WTC11 (cell line): ENCODE results near the gene HPS3. TPM values are rescaled to one million over a fixed set of nuclear protein-coding genes. Genes with fewer than 3 reads are reported as not detected.

Experiments used
- ATAC-seq: fragments of 200-7000 bp; cut with Tn5 transposase; 2 replicates; pipeline ENCODE4 v1.10.0; 2021; ENCODE audit warnings: mild to moderate bottlenecking, moderate library complexity
- CTCF ChIA-PET: fragments of 300-600 bp; sonication (Branson Sonifier 250); formaldehyde crosslinking; loops from one replicate; lab custom pipeline; 2021; ENCODE audit warnings: antibody characterized with exemption; lab: Charles Lee
- POLR2A ChIA-PET: fragments of 350-600 bp; sonication (Branson Sonifier 250); formaldehyde crosslinking; loops from one replicate; lab custom pipeline; 2021; ENCODE audit warnings: antibody characterized with exemption; lab: Charles Lee
- DNase-seq: peaks from one replicate; pipeline ENCODE4 v3.0.0; 2021; ENCODE audit warnings: low spot score
- H3K27ac Mint-ChIP-seq: 2 replicates; pipeline ENCODE4 v1.8.0; 2021; ENCODE audit warnings: mixed read lengths
- H3K27me3 Mint-ChIP-seq: 2 replicates; pipeline ENCODE4 v1.8.0; 2021; ENCODE audit warnings: low read depth, mild to moderate bottlenecking, moderate library complexity, mixed read lengths
- H3K36me3 Mint-ChIP-seq: 2 replicates; pipeline ENCODE4 v1.8.0; 2021; ENCODE audit warnings: mixed read lengths
- H3K4me1 Mint-ChIP-seq: 2 replicates; pipeline ENCODE4 v1.8.0; 2022; ENCODE audit warnings: mixed read lengths
- H3K4me3 Mint-ChIP-seq: 2 replicates; pipeline ENCODE4 v1.8.0; 2021; ENCODE audit warnings: mild to moderate bottlenecking, moderate library complexity, mixed read lengths
- H3K9me3 Mint-ChIP-seq: 2 replicates; pipeline ENCODE4 v1.8.0; 2021; ENCODE audit warnings: mixed read lengths
- ATF1 ChIP-seq: sonication (generic); formaldehyde crosslinking; IDR thresholded peaks from 2 replicates; pipeline ENCODE4 v1.8.1; 2023; ENCODE audit warnings: mild to moderate bottlenecking, moderate library complexity, missing genetic modification reagents
- CREM ChIP-seq: sonication (generic); formaldehyde crosslinking; IDR thresholded peaks from 2 replicates; pipeline ENCODE4 v1.8.1; 2022; ENCODE audit warnings: mild to moderate bottlenecking, missing genetic modification reagents, moderate library complexity
- EMX1 ChIP-seq: fragments of 250-450 bp; sonication (Bioruptor Pico); IDR thresholded peaks from 2 replicates; pipeline ENCODE4 v1.8.0; 2021; ENCODE audit warnings: mild to moderate bottlenecking
- FOXJ3 ChIP-seq: sonication (generic); formaldehyde crosslinking; IDR thresholded peaks from 2 replicates; pipeline ENCODE4 v1.9.0; 2021; ENCODE audit warnings: missing genetic modification reagents, mild to moderate bottlenecking, borderline replicate concordance
- FOXK1 ChIP-seq: sonication (generic); formaldehyde crosslinking; IDR thresholded peaks from 2 replicates; pipeline ENCODE4 v1.8.0; 2022; ENCODE audit warnings: mild to moderate bottlenecking, moderate library complexity, missing genetic modification reagents
- HMGA2 ChIP-seq: fragments of 250-450 bp; sonication (Bioruptor Pico); IDR thresholded peaks from 2 replicates; pipeline ENCODE4 v1.4.0; 2021; ENCODE audit warnings: mild to moderate bottlenecking, moderate library complexity
- KAT7 ChIP-seq: sonication (generic); formaldehyde crosslinking; IDR thresholded peaks from 2 replicates; pipeline ENCODE4 v1.8.1; 2023; ENCODE audit warnings: missing genetic modification reagents, mild to moderate bottlenecking, borderline replicate concordance
- NFE2L1 ChIP-seq: sonication (generic); formaldehyde crosslinking; IDR thresholded peaks from 2 replicates; pipeline ENCODE4 v1.8.1; 2023; ENCODE audit warnings: missing genetic modification reagents
- NR1H2 ChIP-seq: sonication (generic); formaldehyde crosslinking; IDR thresholded peaks from 2 replicates; pipeline ENCODE4 v1.9.0; 2021; ENCODE audit warnings: mild to moderate bottlenecking, moderate library complexity, missing genetic modification reagents
- ZNF121 ChIP-seq: sonication (generic); formaldehyde crosslinking; IDR thresholded peaks from 2 replicates; pipeline ENCODE4 v1.8.0; 2023; ENCODE audit warnings: missing genetic modification reagents
- ZNF423 ChIP-seq: fragments of 250-450 bp; sonication (Bioruptor Pico); IDR thresholded peaks from 2 replicates; pipeline ENCODE4 v2.1.2; 2022; ENCODE audit warnings: mild to moderate bottlenecking, moderate library complexity
- total RNA-seq: library from RNA; stranded (reverse); gene quantifications from 3 replicates; pipeline ENCODE4 v1.2.3, GENCODE V29; 2021
- TF ChIP-seq, protein P1 (sequence below): sonication (generic); formaldehyde crosslinking; IDR thresholded peaks from 2 replicates; pipeline ENCODE4 v1.8.1; 2022; ENCODE audit warnings: missing genetic modification reagents, borderline replicate concordance
- TF ChIP-seq, protein P2 (sequence below): sonication (generic); formaldehyde crosslinking; IDR thresholded peaks from 2 replicates; pipeline ENCODE4 v1.8.0; 2023; ENCODE audit warnings: missing genetic modification reagents
- TF ChIP-seq, protein P3 (sequence below): fragments of 250-450 bp; sonication (Bioruptor Pico); IDR thresholded peaks from 2 replicates; pipeline ENCODE4 v1.9.0; 2021; ENCODE audit warnings: mild to moderate bottlenecking
- TF ChIP-seq, protein P4 (sequence below): sonication (generic); formaldehyde crosslinking; IDR thresholded peaks from 2 replicates; pipeline ENCODE4 v1.8.0; 2022; ENCODE audit warnings: mild to moderate bottlenecking, missing genetic modification reagents
- TF ChIP-seq, protein P5 (sequence below): sonication (generic); formaldehyde crosslinking; IDR thresholded peaks from 2 replicates; pipeline ENCODE4 v1.8.1; 2023; ENCODE audit warnings: mild to moderate bottlenecking, missing genetic modification reagents
- TF ChIP-seq, protein P6 (sequence below): fragments of 250-450 bp; sonication (Bioruptor Pico); IDR thresholded peaks from 2 replicates; pipeline ENCODE4 v2.1.2; 2022; ENCODE audit warnings: mild to moderate bottlenecking, moderate library complexity
- TF ChIP-seq, protein P7 (sequence below): sonication (generic); formaldehyde crosslinking; IDR thresholded peaks from 2 replicates; pipeline ENCODE4 v1.8.0; 2023; ENCODE audit warnings: mild to moderate bottlenecking, missing genetic modification reagents

Gene HPS3
- total RNA-seq, 1 experiment from 2014 or later = 51.3 TPM

DNA sequence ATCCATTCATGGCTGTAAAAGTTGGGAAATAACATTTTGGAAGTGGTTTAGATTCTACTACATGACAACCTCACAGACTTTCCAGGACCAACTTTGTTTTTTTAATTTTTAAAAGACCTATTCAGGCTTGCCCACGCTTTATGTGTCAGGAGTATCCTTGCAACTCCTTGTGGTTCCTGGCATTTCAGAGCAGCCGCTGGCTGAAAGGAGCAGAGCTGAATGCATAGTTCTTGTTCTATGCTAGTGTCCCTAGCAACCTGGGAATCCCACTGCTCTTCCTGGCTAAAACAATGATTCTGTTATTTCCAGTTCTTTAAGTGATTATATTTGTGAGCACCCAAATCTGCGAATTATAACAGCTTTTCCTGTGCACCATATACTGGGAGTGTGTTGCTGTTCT, 57.3 kb downstream of the HPS3 start:
- ChIA-PET POLR2A (no interaction called here), CTCF (no interaction called here)
- Mint-ChIP-seq H3K27me3 (no peaks in the 10 kb centered on the region), H3K4me3 (no peak overlapping the region), H3K36me3 (peaks cover 20% of the 10 kb centered on the region), H3K9me3 (peaks cover 13% of the 10 kb centered on the region), H3K27ac (peak overlapping the region; percentile 78)
- ATAC-seq = peak; percentile 22; the same call in 1 of the 2 replicates
- no peak for TF ChIP-seq ZNF423
- TF ChIP-seq, protein P1, sequence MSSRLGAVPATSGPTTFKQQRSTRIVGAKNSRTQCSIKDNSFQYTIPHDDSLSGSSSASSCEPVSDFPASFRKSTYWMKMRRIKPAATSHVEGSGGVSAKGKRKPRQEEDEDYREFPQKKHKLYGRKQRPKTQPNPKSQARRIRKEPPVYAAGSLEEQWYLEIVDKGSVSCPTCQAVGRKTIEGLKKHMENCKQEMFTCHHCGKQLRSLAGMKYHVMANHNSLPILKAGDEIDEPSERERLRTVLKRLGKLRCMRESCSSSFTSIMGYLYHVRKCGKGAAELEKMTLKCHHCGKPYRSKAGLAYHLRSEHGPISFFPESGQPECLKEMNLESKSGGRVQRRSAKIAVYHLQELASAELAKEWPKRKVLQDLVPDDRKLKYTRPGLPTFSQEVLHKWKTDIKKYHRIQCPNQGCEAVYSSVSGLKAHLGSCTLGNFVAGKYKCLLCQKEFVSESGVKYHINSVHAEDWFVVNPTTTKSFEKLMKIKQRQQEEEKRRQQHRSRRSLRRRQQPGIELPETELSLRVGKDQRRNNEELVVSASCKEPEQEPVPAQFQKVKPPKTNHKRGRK (CRISPR knock-in tag) = no peak
- no peak for TF ChIP-seq ATF1 (CRISPR knock-in tag)
- TF ChIP-seq FOXJ3 (CRISPR knock-in tag) = no peak
- no peak for TF ChIP-seq KAT7 (CRISPR knock-in tag)
- TF ChIP-seq, protein P2, sequence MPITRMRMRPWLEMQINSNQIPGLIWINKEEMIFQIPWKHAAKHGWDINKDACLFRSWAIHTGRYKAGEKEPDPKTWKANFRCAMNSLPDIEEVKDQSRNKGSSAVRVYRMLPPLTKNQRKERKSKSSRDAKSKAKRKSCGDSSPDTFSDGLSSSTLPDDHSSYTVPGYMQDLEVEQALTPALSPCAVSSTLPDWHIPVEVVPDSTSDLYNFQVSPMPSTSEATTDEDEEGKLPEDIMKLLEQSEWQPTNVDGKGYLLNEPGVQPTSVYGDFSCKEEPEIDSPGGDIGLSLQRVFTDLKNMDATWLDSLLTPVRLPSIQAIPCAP (CRISPR knock-in tag) = no peak
- TF ChIP-seq, protein P3, sequence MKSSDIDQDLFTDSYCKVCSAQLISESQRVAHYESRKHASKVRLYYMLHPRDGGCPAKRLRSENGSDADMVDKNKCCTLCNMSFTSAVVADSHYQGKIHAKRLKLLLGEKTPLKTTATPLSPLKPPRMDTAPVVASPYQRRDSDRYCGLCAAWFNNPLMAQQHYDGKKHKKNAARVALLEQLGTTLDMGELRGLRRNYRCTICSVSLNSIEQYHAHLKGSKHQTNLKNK (CRISPR knock-in tag) = no peak
- TF ChIP-seq ZNF121 (CRISPR knock-in tag) = no peak
- TF ChIP-seq, all 79 proteins: peak for 0
- DNase-seq = no peak
- peaks cover 54% of the 10 kb centered on the region for H3K4me1 Mint-ChIP-seq

DNA sequence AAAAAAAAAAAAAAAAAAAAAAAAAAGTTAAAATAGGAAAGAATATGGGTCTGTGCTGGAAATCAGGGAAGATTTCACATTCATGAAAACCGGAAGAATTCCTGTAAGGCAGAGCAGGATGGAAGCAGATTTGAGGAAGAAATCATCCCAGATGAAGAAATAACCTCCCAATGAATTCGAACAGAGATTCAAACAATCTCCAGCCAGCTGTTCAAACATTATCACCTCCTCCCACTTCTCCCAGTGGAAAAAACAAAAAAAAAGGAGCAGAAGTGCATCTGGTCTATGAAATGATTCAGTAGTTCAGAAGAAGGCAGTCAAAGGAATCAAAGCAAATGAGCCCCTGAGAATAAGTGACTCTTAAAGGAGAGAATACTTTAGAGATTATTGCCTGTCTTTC, 59.1 kb downstream of the HPS3 start:
- peaks cover 66% of the 10 kb centered on the region for H3K4me1 Mint-ChIP-seq
- peak overlapping the region; percentile 56 for H3K27ac Mint-ChIP-seq
- POLR2A ChIA-PET = interaction anchor here (0.5 to 0.6 kb wide), 2 partner anchors 99 to 1380 kb away, joined by 5 read pairs; no protein-coding TSS in a partner anchor
- no peaks in the 10 kb centered on the region for H3K27me3 Mint-ChIP-seq
- DNase-seq (no peak), ATAC-seq (no peak)
- CTCF ChIA-PET = no interaction called here
- peaks cover 13% of the 10 kb centered on the region for H3K9me3 Mint-ChIP-seq
- no peak overlapping the region for H3K4me3 Mint-ChIP-seq
- peaks cover 20% of the 10 kb centered on the region for H3K36me3 Mint-ChIP-seq
- TF ChIP-seq, protein P4, sequence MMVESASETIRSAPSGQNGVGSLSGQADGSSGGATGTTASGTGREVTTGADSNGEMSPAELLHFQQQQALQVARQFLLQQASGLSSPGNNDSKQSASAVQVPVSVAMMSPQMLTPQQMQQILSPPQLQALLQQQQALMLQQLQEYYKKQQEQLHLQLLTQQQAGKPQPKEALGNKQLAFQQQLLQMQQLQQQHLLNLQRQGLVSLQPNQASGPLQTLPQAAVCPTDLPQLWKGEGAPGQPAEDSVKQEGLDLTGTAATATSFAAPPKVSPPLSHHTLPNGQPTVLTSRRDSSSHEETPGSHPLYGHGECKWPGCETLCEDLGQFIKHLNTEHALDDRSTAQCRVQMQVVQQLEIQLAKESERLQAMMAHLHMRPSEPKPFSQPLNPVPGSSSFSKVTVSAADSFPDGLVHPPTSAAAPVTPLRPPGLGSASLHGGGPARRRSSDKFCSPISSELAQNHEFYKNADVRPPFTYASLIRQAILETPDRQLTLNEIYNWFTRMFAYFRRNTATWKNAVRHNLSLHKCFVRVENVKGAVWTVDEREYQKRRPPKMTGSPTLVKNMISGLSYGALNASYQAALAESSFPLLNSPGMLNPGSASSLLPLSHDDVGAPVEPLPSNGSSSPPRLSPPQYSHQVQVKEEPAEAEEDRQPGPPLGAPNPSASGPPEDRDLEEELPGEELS (CRISPR knock-in tag) = no peak
- TF ChIP-seq, protein P5, sequence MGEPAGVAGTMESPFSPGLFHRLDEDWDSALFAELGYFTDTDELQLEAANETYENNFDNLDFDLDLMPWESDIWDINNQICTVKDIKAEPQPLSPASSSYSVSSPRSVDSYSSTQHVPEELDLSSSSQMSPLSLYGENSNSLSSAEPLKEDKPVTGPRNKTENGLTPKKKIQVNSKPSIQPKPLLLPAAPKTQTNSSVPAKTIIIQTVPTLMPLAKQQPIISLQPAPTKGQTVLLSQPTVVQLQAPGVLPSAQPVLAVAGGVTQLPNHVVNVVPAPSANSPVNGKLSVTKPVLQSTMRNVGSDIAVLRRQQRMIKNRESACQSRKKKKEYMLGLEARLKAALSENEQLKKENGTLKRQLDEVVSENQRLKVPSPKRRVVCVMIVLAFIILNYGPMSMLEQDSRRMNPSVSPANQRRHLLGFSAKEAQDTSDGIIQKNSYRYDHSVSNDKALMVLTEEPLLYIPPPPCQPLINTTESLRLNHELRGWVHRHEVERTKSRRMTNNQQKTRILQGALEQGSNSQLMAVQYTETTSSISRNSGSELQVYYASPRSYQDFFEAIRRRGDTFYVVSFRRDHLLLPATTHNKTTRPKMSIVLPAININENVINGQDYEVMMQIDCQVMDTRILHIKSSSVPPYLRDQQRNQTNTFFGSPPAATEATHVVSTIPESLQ (CRISPR knock-in tag) = no peak
- no peak for TF ChIP-seq FOXK1 (CRISPR knock-in tag)
- no peak for TF ChIP-seq NR1H2 (CRISPR knock-in tag)

DNA sequence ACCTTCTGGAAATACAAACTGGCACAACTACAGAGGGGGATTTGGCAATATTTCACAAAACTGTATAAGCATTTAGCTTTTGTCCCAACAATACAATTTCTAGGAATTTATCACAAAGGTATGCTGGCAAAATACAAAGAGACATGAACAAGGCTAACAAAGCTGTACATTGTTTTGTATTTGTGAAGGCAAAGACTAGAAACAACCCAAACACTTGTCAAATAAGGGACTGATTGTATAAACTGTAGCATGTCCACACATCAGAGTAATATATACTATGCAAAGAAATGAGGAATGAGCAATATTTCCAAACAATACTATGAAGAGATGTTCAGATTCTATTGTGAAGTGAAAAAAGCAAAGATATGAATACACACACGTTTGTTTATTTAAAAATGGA, 65.8 kb downstream of the HPS3 start:
- ChIA-PET CTCF (no interaction called here), POLR2A (no interaction called here)
- DNase-seq = no peak
- Mint-ChIP-seq H3K4me1 (peaks cover 75% of the 10 kb centered on the region), H3K36me3 (peaks cover 3% of the 10 kb centered on the region; the same call in 1 of the 2 replicates), H3K27me3 (no peaks in the 10 kb centered on the region), H3K4me3 (no peak overlapping the region), H3K9me3 (no peaks in the 10 kb centered on the region), H3K27ac (peak overlapping the region; percentile 66)
- no peak for ATAC-seq
- no peak for TF ChIP-seq ATF1 (CRISPR knock-in tag)
- TF ChIP-seq NFE2L1 (CRISPR knock-in tag) = no peak
- TF ChIP-seq EMX1 (CRISPR knock-in tag) = no peak
- TF ChIP-seq, protein P2 (CRISPR knock-in tag) = no peak
- TF ChIP-seq, protein P6, sequence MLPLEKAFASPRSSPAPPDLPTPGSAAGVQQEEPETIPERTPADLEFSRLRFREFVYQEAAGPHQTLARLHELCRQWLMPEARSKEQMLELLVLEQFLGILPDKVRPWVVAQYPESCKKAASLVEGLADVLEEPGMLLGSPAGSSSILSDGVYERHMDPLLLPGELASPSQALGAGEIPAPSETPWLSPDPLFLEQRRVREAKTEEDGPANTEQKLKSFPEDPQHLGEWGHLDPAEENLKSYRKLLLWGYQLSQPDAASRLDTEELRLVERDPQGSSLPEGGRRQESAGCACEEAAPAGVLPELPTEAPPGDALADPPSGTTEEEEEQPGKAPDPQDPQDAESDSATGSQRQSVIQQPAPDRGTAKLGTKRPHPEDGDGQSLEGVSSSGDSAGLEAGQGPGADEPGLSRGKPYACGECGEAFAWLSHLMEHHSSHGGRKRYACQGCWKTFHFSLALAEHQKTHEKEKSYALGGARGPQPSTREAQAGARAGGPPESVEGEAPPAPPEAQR (CRISPR knock-in tag) = no peak
- TF ChIP-seq, protein P3 (CRISPR knock-in tag) = no peak
- TF ChIP-seq, protein P7, sequence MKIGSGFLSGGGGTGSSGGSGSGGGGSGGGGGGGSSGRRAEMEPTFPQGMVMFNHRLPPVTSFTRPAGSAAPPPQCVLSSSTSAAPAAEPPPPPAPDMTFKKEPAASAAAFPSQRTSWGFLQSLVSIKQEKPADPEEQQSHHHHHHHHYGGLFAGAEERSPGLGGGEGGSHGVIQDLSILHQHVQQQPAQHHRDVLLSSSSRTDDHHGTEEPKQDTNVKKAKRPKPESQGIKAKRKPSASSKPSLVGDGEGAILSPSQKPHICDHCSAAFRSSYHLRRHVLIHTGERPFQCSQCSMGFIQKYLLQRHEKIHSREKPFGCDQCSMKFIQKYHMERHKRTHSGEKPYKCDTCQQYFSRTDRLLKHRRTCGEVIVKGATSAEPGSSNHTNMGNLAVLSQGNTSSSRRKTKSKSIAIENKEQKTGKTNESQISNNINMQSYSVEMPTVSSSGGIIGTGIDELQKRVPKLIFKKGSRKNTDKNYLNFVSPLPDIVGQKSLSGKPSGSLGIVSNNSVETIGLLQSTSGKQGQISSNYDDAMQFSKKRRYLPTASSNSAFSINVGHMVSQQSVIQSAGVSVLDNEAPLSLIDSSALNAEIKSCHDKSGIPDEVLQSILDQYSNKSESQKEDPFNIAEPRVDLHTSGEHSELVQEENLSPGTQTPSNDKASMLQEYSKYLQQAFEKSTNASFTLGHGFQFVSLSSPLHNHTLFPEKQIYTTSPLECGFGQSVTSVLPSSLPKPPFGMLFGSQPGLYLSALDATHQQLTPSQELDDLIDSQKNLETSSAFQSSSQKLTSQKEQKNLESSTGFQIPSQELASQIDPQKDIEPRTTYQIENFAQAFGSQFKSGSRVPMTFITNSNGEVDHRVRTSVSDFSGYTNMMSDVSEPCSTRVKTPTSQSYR (CRISPR knock-in tag) = no peak
- TF ChIP-seq HMGA2 (CRISPR knock-in tag) = no peak
- no peak for TF ChIP-seq CREM
